ENCODE data around the gene ICAM3.

The ICAM3 gene

DNA sequence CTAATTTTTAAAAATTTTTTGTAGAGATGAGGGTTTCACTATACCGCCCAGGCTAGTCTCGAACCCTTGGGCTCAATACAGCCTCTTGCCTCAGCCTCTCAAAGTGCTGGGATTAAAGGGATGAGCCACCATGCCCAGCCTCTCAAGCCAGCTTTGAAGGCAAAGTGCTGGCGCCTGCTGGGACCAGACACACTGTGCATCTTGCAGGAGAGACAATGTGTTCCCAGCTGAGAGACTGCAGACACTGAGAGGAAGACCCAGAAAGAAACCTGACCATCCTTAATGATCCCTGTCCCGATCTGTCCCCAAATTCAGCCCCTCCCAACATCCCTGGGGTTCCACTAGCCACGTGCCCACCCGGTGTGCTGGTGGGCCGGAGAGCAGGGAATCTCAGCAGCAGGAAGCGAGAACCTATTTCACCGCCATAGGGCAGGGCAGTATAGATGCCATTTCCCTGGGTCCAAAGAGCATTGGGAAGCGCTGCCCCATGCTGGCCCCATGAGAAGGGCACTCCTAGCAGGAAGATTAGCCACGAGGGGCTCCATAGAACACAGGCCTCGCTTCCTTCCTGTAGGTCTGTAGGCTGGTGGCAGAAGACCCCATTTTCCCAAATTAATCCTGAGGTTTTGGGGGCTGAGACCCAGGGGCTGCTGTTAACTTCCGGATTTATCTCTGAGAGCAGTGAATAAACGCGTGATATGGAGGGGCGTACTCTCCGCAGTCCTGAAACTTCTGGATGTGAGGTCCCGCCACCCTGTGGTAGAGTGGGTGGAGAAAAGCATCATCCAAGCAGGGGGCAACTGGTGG is 7.1 kb downstream of the ICAM3 start:
- H3K4me3 ChIP-seq (ENCODE audit: low read depth, low read length) = peak overlapping the region; percentile 87
- no peak for TF ChIP-seq CTCF (IDR thresholded peaks at IDR 0.05; ENCODE audit: insufficient read depth, low read length, missing control alignments)
- POLR2A ChIA-PET = interaction anchor here (1.4 kb wide), 1 partner anchor 55 kb away, joined by 5 read pairs; no protein-coding TSS in a partner anchor
- CTCF ChIA-PET = interaction anchor here (0.6 to 4.4 kb wide), 6 partner anchors 14 to 73 kb away, joined by 3 to 21 read pairs (median 4); no protein-coding TSS in a partner anchor
- no peak for DNase-seq (ENCODE audit: low read depth, low spot score)

- POLR2A ChIA-PET = interaction anchor here (0.8 kb wide), 1 partner anchor 41 kb away, joined by 4 read pairs; no protein-coding TSS in a partner anchor
- CTCF ChIA-PET = interaction anchor here (1.4 to 1.9 kb wide), 2 partner anchors 38 to 60 kb away, joined by 5 read pairs; no protein-coding TSS in a partner anchor
- no peak for DNase-seq (ENCODE audit: low read depth, low spot score)
- no peak overlapping the region for H3K4me3 ChIP-seq (ENCODE audit: low read depth, low read length)
- no peak for TF ChIP-seq CTCF (IDR thresholded peaks at IDR 0.05; ENCODE audit: insufficient read depth, low read length, missing control alignments)
Observed at GRCh38 chr19:10329555-10329954, 9.9 kb downstream of the ICAM3 start.

- CTCF ChIA-PET = interaction anchor here (1.9 kb wide), 1 partner anchor 37 kb away, joined by 5 read pairs; no protein-coding TSS in a partner anchor
- H3K4me3 ChIP-seq (ENCODE audit: low read depth, low read length) = no peak overlapping the region
- POLR2A ChIA-PET = no interaction called here
- DNase-seq (ENCODE audit: low read depth, low spot score) = no peak
- TF ChIP-seq CTCF (IDR thresholded peaks at IDR 0.05; ENCODE audit: insufficient read depth, low read length, missing control alignments) = no peak
Observed at GRCh38 chr19:10328558-10329429, 10.6 kb downstream of the ICAM3 start.

DNA sequence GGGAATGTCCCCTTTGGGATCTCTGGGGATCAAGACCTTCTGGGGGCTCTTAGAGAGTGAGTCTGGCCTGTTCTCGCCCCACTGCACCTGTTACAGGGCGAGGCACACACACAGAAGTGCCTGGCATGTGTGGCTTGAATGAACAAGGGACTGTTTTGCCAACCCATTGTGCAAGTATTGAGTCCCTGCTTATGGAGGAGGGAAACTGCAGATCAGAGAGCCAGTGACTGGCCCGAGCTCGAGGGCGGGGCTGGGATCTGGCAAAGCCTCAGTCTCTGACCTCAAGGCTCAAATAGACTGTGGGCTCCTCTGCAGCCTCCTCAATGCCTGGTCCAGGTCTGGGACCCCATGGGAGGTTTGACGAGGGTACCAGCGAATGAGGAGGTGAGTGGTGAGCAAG is 11.6 kb downstream of the ICAM3 start:
- DNase-seq (ENCODE audit: low read depth, low spot score) = no peak
- no peak for TF ChIP-seq CTCF (IDR thresholded peaks at IDR 0.05; ENCODE audit: insufficient read depth, low read length, missing control alignments)
- ChIA-PET POLR2A (interaction anchor here (0.8 kb wide), 1 partner anchor 17 kb away, joined by 3 read pairs; no protein-coding TSS in a partner anchor), CTCF (interaction anchor here (1.7 kb wide), 1 partner anchor 61 kb away, joined by 5 read pairs; no protein-coding TSS in a partner anchor)
- H3K4me3 ChIP-seq (ENCODE audit: low read depth, low read length) = no peak overlapping the region

- DNase-seq (ENCODE audit: low read depth, low spot score) = no peak
- CTCF ChIA-PET = interaction anchor here (0.7 to 1.6 kb wide), 4 partner anchors 9 to 67 kb away, joined by 3 to 4 read pairs (median 4); no protein-coding TSS in a partner anchor
- H3K4me3 ChIP-seq (ENCODE audit: low read depth, low read length) = no peak overlapping the region
- TF ChIP-seq CTCF (IDR thresholded peaks at IDR 0.05; ENCODE audit: insufficient read depth, low read length, missing control alignments) = no peak
- POLR2A ChIA-PET = no interaction called here
Observed at GRCh38 chr19:10325732-10326131, 13.7 kb downstream of the ICAM3 start.

Measured in AG04449 (cell line).